Esophagus muscularis mucosa (tissue), 4 donors: ENCODE measurements around the gene GREB1. TPM values are rescaled to one million over a fixed set of nuclear protein-coding genes. Genes with fewer than 3 reads are reported as not detected.

Source experiments
- DNase-seq: peaks from one replicate; pipeline ENCODE4 v3.0.0-alpha.2; 2017; ENCODE audit errors: extremely low spot score
- H3K27ac ChIP-seq, 4 donors: fragments of 200-600 bp; sonication (generic); replicated peaks in 1 of 4; 1 replicate in 3 of 4; 2 replicates in 1 of 4; pipeline ENCODE4 v1.5.1; 2016 to 2019; ENCODE audit warnings: mild to moderate bottlenecking in 1 of 4
- H3K27me3 ChIP-seq, 4 donors: fragments of 200-600 bp; sonication (generic); one replicate each; pipeline versions ENCODE4 v1.5.1 to v1.6.0; 2016 to 2019
- H3K36me3 ChIP-seq, 4 donors: fragments of 200-600 bp; sonication (generic); one replicate each; pipeline ENCODE4 v1.5.1; 2016 to 2019
- H3K4me1 ChIP-seq, 4 donors: fragments of 200-600 bp; sonication (generic); one replicate each; pipeline ENCODE4 v1.5.1; 2016 to 2019
- H3K4me3 ChIP-seq, 4 donors: fragments of 200-600 bp; sonication (generic); 1 replicate in 2 of 4; 2 replicates in 2 of 4; pipeline ENCODE4 v1.5.1; 2016 to 2019; ENCODE audit warnings: mild to moderate bottlenecking in 4 of 4, moderate library complexity in 1 of 4
- H3K9me3 ChIP-seq, 4 donors: fragments of 200-600 bp; sonication (generic); 1 replicate in 3 of 4; 2 replicates in 1 of 4; pipeline ENCODE4 v1.5.1; 2016 to 2019
- CTCF ChIP-seq, 3 experiments: fragments of 200-600 bp in 2 of 3; fragments of 450-650 bp in 1 of 3; sonication (generic) in 2 of 3; IDR thresholded peaks; one replicate each; pipeline ENCODE4 v1.5.1; 2017 to 2019; ENCODE audit warnings: antibody characterized with exemption in 3 of 3, mild to moderate bottlenecking in 2 of 3, moderate library complexity in 1 of 3
- EP300 ChIP-seq: sonication (generic); formaldehyde crosslinking; IDR thresholded peaks from one replicate; pipeline ENCODE4 v1.6.1; 2017; ENCODE audit warnings: antibody characterized with exemption
- POLR2A ChIP-seq: fragments of 450-650 bp; IDR thresholded peaks from one replicate; pipeline ENCODE4 v1.6.1; 2017; ENCODE audit warnings: antibody characterized with exemption, moderate library complexity, mild to moderate bottlenecking, low read depth
- POLR2AphosphoS5 ChIP-seq, 2 donors: sonication (generic); formaldehyde crosslinking; IDR thresholded peaks; one replicate each; pipeline ENCODE4 v1.6.1; 2017; ENCODE audit warnings: antibody characterized with exemption in 2 of 2
- WGBS: methylation state at CpG from one replicate; pipeline ENCODE4 v1.1.5; 2018; 5-methylcytosine and 5-hydroxymethylcytosine counted together
- intact Hi-C: fragments of 100-400 bp; cut with DNase I; formaldehyde crosslinking; loops from one replicate; pipeline ENCODE4 v1.15.1; 2023
- total RNA-seq, 4 donors: library from RNA; depleted of rRNA; stranded (reverse); fragments of >200 nt; gene quantifications; one replicate each; pipeline versions ENCODE4 v1.1.0 to v1.2.1, GENCODE V29; 2016

GREB1 gene
- total RNA-seq, 4 donors from 2014 or later: 3.7 to 11.0 (median 7.7) TPM

DNA sequence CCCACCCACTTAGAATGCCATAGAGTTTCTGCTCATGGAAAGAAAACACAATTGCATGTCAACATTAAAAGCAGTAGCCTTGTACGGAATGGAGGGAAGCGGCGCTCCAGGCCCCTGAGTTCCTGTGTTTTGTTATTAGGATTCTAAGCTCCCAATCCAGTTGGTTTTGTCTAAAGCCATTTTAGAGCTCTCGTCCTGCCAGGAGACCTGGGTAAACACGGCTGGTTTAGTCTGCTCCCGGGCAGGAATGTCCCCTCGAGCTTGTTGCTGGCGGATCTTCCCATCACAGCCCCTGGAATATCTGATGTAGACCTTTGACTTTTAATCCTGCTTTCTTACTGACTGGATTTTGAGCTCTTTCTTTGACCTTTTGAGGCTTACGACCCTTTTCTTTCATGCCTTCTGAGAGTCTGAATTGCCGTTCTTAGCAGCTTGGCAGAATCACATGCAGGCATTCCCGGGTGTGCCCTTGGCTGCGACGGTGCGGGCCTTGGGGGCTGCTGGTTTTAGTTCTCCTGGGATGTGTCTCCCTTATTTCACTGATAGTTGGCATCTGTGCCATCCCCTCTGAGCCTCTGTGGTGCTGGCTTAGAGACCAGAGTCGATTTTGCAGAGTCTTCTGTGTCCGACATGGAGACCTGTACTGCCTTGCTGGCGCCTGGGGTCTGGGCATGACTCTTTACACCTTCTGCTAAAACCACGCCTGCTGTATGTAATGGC is 25.4 kb downstream of the GREB1 start:
- H3K27me3 ChIP-seq: peaks cover 0 to 12% (median 0%) of the 10 kb centered on the region in 4 donors
- no peak overlapping the region for H3K27ac ChIP-seq
- WGBS: 90% methylated on average over 18 of the region's 18 CpGs
- no peak for TF ChIP-seq POLR2A
- TF ChIP-seq CTCF (IDR thresholded peaks at IDR 0.05): no peak
- TF ChIP-seq POLR2AphosphoS5 (IDR thresholded peaks at IDR 0.05): no peak
- no peak for TF ChIP-seq EP300
- no peaks in the 10 kb centered on the region for H3K9me3 ChIP-seq
- H3K36me3 ChIP-seq: no peaks in the 10 kb centered on the region
- no peaks in the 10 kb centered on the region for H3K4me1 ChIP-seq
- DNase-seq: no peak
- intact Hi-C loops: no loop called here
- H3K4me3 ChIP-seq: no peak overlapping the region

DNA sequence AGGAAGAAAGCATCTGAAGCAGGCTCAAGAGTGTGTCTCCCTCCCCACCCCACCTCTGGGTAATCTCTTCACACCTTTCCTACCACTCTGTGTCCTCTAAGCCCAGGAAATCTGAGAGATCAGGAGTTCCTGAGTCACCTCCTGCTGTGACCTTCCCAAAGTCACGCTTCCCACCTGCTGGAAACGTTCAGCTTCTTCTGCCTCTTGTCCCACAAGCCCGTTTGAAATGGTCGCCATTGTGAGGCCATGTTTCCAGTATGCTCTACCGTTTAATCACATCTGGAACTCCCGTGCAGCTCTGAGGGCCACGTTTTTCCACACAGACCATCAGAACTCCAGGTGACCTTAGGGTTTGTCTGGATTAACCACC is 25.9 kb downstream of the GREB1 start:
- TF ChIP-seq POLR2AphosphoS5 (IDR thresholded peaks at IDR 0.05): no peak
- no peak for TF ChIP-seq POLR2A
- no peak for TF ChIP-seq CTCF (IDR thresholded peaks at IDR 0.05)
- no peak for TF ChIP-seq EP300
- Histone ChIP-seq H3K27ac (no peak overlapping the region), H3K4me3 (no peak overlapping the region), H3K36me3 (no peaks in the 10 kb centered on the region), H3K4me1 (no peaks in the 10 kb centered on the region), H3K27me3 (peaks cover 0 to 12% (median 0%) of the 10 kb centered on the region in 4 donors), H3K9me3 (no peaks in the 10 kb centered on the region)
- intact Hi-C loops: no loop called here
- no peak for DNase-seq
- 86% methylated on average over 7 of the region's 7 CpGs for WGBS

GRCh38 chr2:11560806-11561205 is 27.0 kb downstream of the GREB1 start:
- no peak overlapping the region for H3K4me3 ChIP-seq
- no peak overlapping the region for H3K27ac ChIP-seq
- peaks cover 0 to 12% (median 0%) of the 10 kb centered on the region in 4 donors for H3K27me3 ChIP-seq
- no peaks in the 10 kb centered on the region for H3K9me3 ChIP-seq
- intact Hi-C loops: no loop called here
- no peaks in the 10 kb centered on the region for H3K36me3 ChIP-seq
- H3K4me1 ChIP-seq: no peaks in the 10 kb centered on the region
- no peak for DNase-seq
- TF ChIP-seq CTCF (IDR thresholded peaks at IDR 0.05) (no peak), EP300 (no peak), POLR2A (no peak), POLR2AphosphoS5 (IDR thresholded peaks at IDR 0.05) (no peak)
- 82% methylated on average over 3 of the region's 3 CpGs for WGBS

GRCh38 chr2:11562011-11562410 is 28.2 kb downstream of the GREB1 start:
- 95% methylated on average over 10 of the region's 10 CpGs for WGBS
- intact Hi-C loops: no loop called here
- no peaks in the 10 kb centered on the region for H3K9me3 ChIP-seq
- peaks cover 0 to 4% (median 0%) of the 10 kb centered on the region in 4 donors for H3K27me3 ChIP-seq
- H3K36me3 ChIP-seq: no peaks in the 10 kb centered on the region
- no peak for DNase-seq
- no peak overlapping the region for H3K4me3 ChIP-seq
- TF ChIP-seq EP300 (no peak), CTCF (IDR thresholded peaks at IDR 0.05) (no peak), POLR2A (no peak), POLR2AphosphoS5 (IDR thresholded peaks at IDR 0.05) (no peak)
- no peaks in the 10 kb centered on the region for H3K4me1 ChIP-seq
- no peak overlapping the region for H3K27ac ChIP-seq

DNA sequence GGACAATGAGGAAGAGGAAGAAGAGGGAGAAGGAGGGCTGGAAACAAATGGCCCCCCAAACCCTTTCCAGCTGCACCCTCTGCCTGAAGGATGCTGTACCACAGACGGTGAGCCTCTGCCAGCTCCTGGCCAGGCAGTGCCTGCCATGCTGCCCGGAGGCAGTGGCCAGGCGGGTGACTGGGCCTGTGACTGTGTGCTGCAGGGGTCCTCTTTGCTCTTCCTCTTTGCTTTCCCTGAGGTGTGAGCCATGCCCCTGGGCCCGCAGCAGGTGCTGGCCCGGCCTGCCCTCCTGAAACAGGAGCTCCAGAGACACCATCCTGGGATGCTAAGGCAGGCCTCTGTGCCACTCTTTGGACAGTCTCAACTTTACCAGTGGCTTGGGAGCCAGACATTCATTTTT is 28.6 kb downstream of the GREB1 start:
- Histone ChIP-seq H3K36me3 (no peaks in the 10 kb centered on the region), H3K27ac (no peak overlapping the region), H3K4me1 (no peaks in the 10 kb centered on the region), H3K9me3 (no peaks in the 10 kb centered on the region), H3K27me3 (peaks cover 0 to 4% (median 0%) of the 10 kb centered on the region in 4 donors), H3K4me3 (no peak overlapping the region)
- TF ChIP-seq CTCF (IDR thresholded peaks at IDR 0.05) (no peak), POLR2A (no peak), EP300 (no peak), POLR2AphosphoS5 (IDR thresholded peaks at IDR 0.05) (no peak)
- no peak for DNase-seq
- 100% methylated on average over 1 of the region's 5 CpGs for WGBS
- intact Hi-C loops: no loop called here
